IMR-90 (cell line): ENCODE measurements around the gene PYROXD2. TPM values are rescaled to one million over a fixed set of nuclear protein-coding genes. Genes with fewer than 3 reads are reported as not detected.

Experiments used
- ATAC-seq: fragments of 200-7000 bp; cut with Tn5 transposase; 2 replicates; pipeline ENCODE4 v1.9.1; 2020; ENCODE audit warnings: low read depth, mild to moderate bottlenecking, moderate library complexity
- BruUV-seq: library from RNA; stranded (reverse); fragments of 400-500 nt; replicated peaks from 2 replicates; lab custom pipeline; 2021; lab: Mats Ljungman, UMichigan
- CTCF ChIA-PET: fragments of 300-600 bp; formaldehyde crosslinking; extraction: SDS; loops from one replicate; lab custom pipeline; 2021; ENCODE audit warnings: antibody characterized with exemption; lab: Yijun Ruan, JAX
- POLR2A ChIA-PET: fragments of 300-600 bp; sonication (Branson Sonifier 250); formaldehyde crosslinking; loops from one replicate; lab custom pipeline; 2022; ENCODE audit warnings: antibody characterized with exemption; ENCODE audit not compliant: unreplicated experiment; lab: Charles Lee
- DNase-seq: peaks from one replicate; pipeline ENCODE4 v3.0.0; 2013
- H2AFZ ChIP-seq: replicated peaks from 2 replicates; pipeline ENCODE3; 2013; ENCODE audit warnings: low read length, mild to moderate bottlenecking; ENCODE audit not compliant: poor library complexity
- H2AK5ac ChIP-seq: 2 replicates; pipeline ENCODE4 v1.6.1; 2013; ENCODE audit warnings: low read depth, low read length, inconsistent platforms
- H2AK9ac ChIP-seq: replicated peaks from 2 replicates; pipeline ENCODE3; 2013; ENCODE audit warnings: mild to moderate bottlenecking, low read depth, low read length, moderate library complexity; ENCODE audit not compliant: poor library complexity
- H2BK120ac ChIP-seq: 2 replicates; pipeline ENCODE4 v1.6.1; 2013; ENCODE audit warnings: low read depth, low read length, inconsistent platforms
- H2BK15ac ChIP-seq: 3 replicates; pipeline ENCODE4 v1.6.1; 2013; ENCODE audit warnings: low read depth, low read length, inconsistent platforms
- H2BK20ac ChIP-seq: 2 replicates; pipeline ENCODE4 v1.6.1; 2013; ENCODE audit warnings: low read depth, mild to moderate bottlenecking, inconsistent platforms, low read length, moderate library complexity
- H2BK5ac ChIP-seq: 2 replicates; pipeline ENCODE4 v1.6.1; 2013; ENCODE audit warnings: mild to moderate bottlenecking, low read depth, low read length, inconsistent platforms; ENCODE audit not compliant: poor library complexity, severe bottlenecking
- H3K14ac ChIP-seq: replicated peaks from 2 replicates; pipeline ENCODE4 v1.6.1; 2013; ENCODE audit warnings: low read depth, low read length, inconsistent platforms
- H3K18ac ChIP-seq: 2 replicates; pipeline ENCODE4 v1.6.1; 2013; ENCODE audit warnings: low read depth, low read length, control low read depth
- H3K23ac ChIP-seq: 2 replicates; pipeline ENCODE4 v1.6.1; 2013; ENCODE audit warnings: low read depth, low read length, inconsistent platforms
- H3K27ac ChIP-seq: 2 replicates; pipeline ENCODE4 v1.5.1; 2013; ENCODE audit warnings: mild to moderate bottlenecking, control low read depth, low read length; ENCODE audit not compliant: insufficient read depth
- H3K27me3 ChIP-seq: 2 replicates; pipeline ENCODE4 v1.6.1; 2013; ENCODE audit warnings: low read length; ENCODE audit not compliant: control insufficient read depth, insufficient read depth
- H3K36me3 ChIP-seq: 2 replicates; pipeline ENCODE4 v1.6.1; 2013; ENCODE audit warnings: low read length, mixed read lengths; ENCODE audit not compliant: control insufficient read depth, insufficient read depth
- H3K4ac ChIP-seq: 2 replicates; pipeline ENCODE4 v1.6.1; 2013; ENCODE audit warnings: low read depth, low read length, inconsistent platforms
- H3K4me1 ChIP-seq: 2 replicates; pipeline ENCODE4 v1.6.1; 2013; ENCODE audit warnings: low read length, mixed read lengths; ENCODE audit not compliant: control insufficient read depth, insufficient read depth
- H3K4me2 ChIP-seq: 2 replicates; pipeline ENCODE4 v1.6.1; 2013; ENCODE audit warnings: low read depth, mild to moderate bottlenecking, control low read depth, low read length, moderate library complexity
- H3K4me3 ChIP-seq: 2 replicates; pipeline ENCODE4 v1.5.1; 2013; ENCODE audit warnings: low read depth, mild to moderate bottlenecking, control low read depth, low read length, moderate library complexity; ENCODE audit not compliant: insufficient read depth
- H3K56ac ChIP-seq: 2 replicates; pipeline ENCODE4 v1.6.1; 2013; ENCODE audit warnings: low read length, inconsistent platforms; ENCODE audit not compliant: insufficient read depth; ENCODE audit errors: extremely low read depth
- H3K79me1 ChIP-seq, 2 experiments: 2 replicates each; pipeline ENCODE4 v1.6.1; 2013; ENCODE audit warnings: low read length in 2 of 2, inconsistent platforms in 1 of 2, low read depth in 1 of 2
- H3K9ac ChIP-seq: 2 replicates; pipeline ENCODE4 v1.6.1; 2013; ENCODE audit warnings: low read depth, low read length, control low read depth
- H3K9me1 ChIP-seq: 2 replicates; pipeline ENCODE4 v1.6.1; 2013; ENCODE audit warnings: low read length, inconsistent platforms; ENCODE audit not compliant: insufficient read depth
- H3K9me3 ChIP-seq: 2 replicates; pipeline ENCODE4 v1.6.1; 2013; ENCODE audit warnings: low read length; ENCODE audit not compliant: control insufficient read depth, insufficient read depth
- H4K20me1 ChIP-seq: 2 replicates; pipeline ENCODE4 v1.6.1; 2013; ENCODE audit warnings: low read length, inconsistent platforms; ENCODE audit not compliant: insufficient read depth
- H4K5ac ChIP-seq: 2 replicates; pipeline ENCODE4 v1.6.1; 2013; ENCODE audit warnings: mild to moderate bottlenecking, low read depth, low read length, control low read depth
- H4K8ac ChIP-seq, 2 experiments: 2 replicates each; pipeline ENCODE4 v1.6.1; 2013; ENCODE audit warnings: low read depth in 2 of 2, low read length in 2 of 2, control low read depth in 1 of 2, inconsistent platforms in 1 of 2
- H4K91ac ChIP-seq: 2 replicates; pipeline ENCODE4 v1.6.1; 2013; ENCODE audit warnings: low read depth, low read length, inconsistent platforms; ENCODE audit not compliant: insufficient read depth
- FOS ChIP-seq: fragments of 150-350 bp; IDR thresholded peaks from 2 replicates; pipeline ENCODE4 v1.6.1; 2016; ENCODE audit warnings: low read depth, low read length
- MAZ ChIP-seq: IDR thresholded peaks from 2 replicates; pipeline ENCODE4 v1.6.1; 2012; ENCODE audit warnings: low read depth, mild to moderate bottlenecking, low read length, improper control_type of control experiment, moderate library complexity, borderline replicate concordance
- NFE2L2 ChIP-seq: fragments of 150-350 bp; IDR thresholded peaks from 2 replicates; pipeline ENCODE4 v1.6.1; 2016; ENCODE audit warnings: low read depth, mild to moderate bottlenecking, low read length
- POLR2A ChIP-seq: IDR thresholded peaks from 2 replicates; pipeline ENCODE4 v1.6.1; 2012; ENCODE audit warnings: mild to moderate bottlenecking, low read depth, low read length
- RAD21 ChIP-seq: IDR thresholded peaks from 2 replicates; pipeline ENCODE4 v1.6.1; 2012; ENCODE audit warnings: low read length, improper control_type of control experiment
- RCOR1 ChIP-seq: IDR thresholded peaks from 2 replicates; pipeline ENCODE4 v1.6.1; 2012; ENCODE audit warnings: mild to moderate bottlenecking, low read length, improper control_type of control experiment; ENCODE audit not compliant: insufficient replicate concordance
- RFX5 ChIP-seq: IDR thresholded peaks from 2 replicates; pipeline ENCODE4 v1.8.0; 2012; ENCODE audit warnings: low read depth, mild to moderate bottlenecking, low read length, moderate library complexity
- WGBS, 2 experiments: methylation state at CpG; one replicate each; pipeline versions ENCODE4 v1.1.5 to v1.1.7; 2013; ENCODE audit warnings: missing lambda C conversion rate in 2 of 2; ENCODE audit not compliant: insufficient read length in 1 of 2; ENCODE audit errors: extremely low coverage in 2 of 2; 5-methylcytosine and 5-hydroxymethylcytosine counted together
- dilution Hi-C: fragments of 300-500 bp; cut with HindIII; formaldehyde crosslinking; loops from one replicate; pipeline ENCODE4 v1.14.3; 2018; ENCODE audit warnings: low sequenced_read_pairs; ENCODE audit not compliant: unreplicated experiment
- in situ Hi-C: fragments of 300-500 bp; cut with MboI; formaldehyde crosslinking; loops from 3 replicates; pipeline ENCODE4 v1.14.3; 2019; ENCODE audit warnings: low sequenced_read_pairs, inconsistent platforms, mixed read lengths
- intact Hi-C: fragments of 100-400 bp; cut with micrococcal nuclease; formaldehyde crosslinking; loops from 2 replicates; pipeline ENCODE4 v1.10.0; 2022
- polyA plus RNA-seq, 3 experiments: library from polyadenylated mRNA; depleted of rRNA; stranded (reverse); fragments of >200 nt; gene quantifications; 2 replicates each; pipeline ENCODE4 v1.2.3, GENCODE V29; 2012; ENCODE audit warnings: low replicate concordance in 1 of 3
- total RNA-seq: library from RNA; depleted of rRNA; stranded (reverse); fragments of >200 nt; gene quantifications from 2 replicates; pipeline ENCODE4 v1.2.3, GENCODE V29; 2012

PYROXD2 gene
- total and polyA plus RNA-seq, 2 of the 4 experiments (the other 2 are of a cell fraction): 6.5 to 16.3 TPM

GRCh38 chr10:98390406-98390805 is 24.6 kb downstream of the PYROXD2 start:
- Histone ChIP-seq H3K56ac (no peak overlapping the region), H2BK15ac (no peak overlapping the region), H3K27me3 (no peaks in the 10 kb centered on the region), H3K4me2 (no peak overlapping the region), H3K4ac (no peak overlapping the region), H3K27ac (no peak overlapping the region), H4K8ac (no peak overlapping the region), H2AFZ (no peak overlapping the region), H4K20me1 (no peaks in the 10 kb centered on the region), H4K5ac (no peak overlapping the region), H3K4me1 (peaks cover 5% of the 10 kb centered on the region; the same call in 1 of the 2 replicates), H2AK9ac (no peak overlapping the region), H3K9me1 (peaks cover 4% of the 10 kb centered on the region; the same call in 1 of the 2 replicates), H2AK5ac (no peak overlapping the region; the same call in 1 of the 2 replicates), H3K18ac (no peak overlapping the region), H3K23ac (no peak overlapping the region), H3K79me1 (no peaks in the 10 kb centered on the region), H2BK120ac (no peak overlapping the region), H4K91ac (no peak overlapping the region), H3K4me3 (no peak overlapping the region), H2BK5ac (no peak overlapping the region), H2BK20ac (no peak overlapping the region), H3K36me3 (peaks cover 19% of the 10 kb centered on the region; the same call in 1 of the 2 replicates), H3K9ac (no peak overlapping the region), H3K9me3 (no peaks in the 10 kb centered on the region), H3K14ac (no peak overlapping the region)
- no TSS peak for BruUV-seq
- intact Hi-C loops: no loop called here
- CTCF ChIA-PET: no interaction called here
- ATAC-seq (no peak), DNase-seq (no peak)
- no CpG with 5 or more reads among the region's 4 CpGs for WGBS, 2 experiments
- in situ Hi-C loops: loop anchor here (5.0 kb wide), 1 partner anchor 143 kb away; no protein-coding TSS in a partner anchor
- POLR2A ChIA-PET: no interaction called here
- dilution Hi-C loops: no loop called here
- no peak for TF ChIP-seq MAZ
- no peak for TF ChIP-seq POLR2A
- TF ChIP-seq RCOR1: no peak
- TF ChIP-seq NFE2L2: no peak
- TF ChIP-seq FOS: no peak
- no peak for TF ChIP-seq RAD21
- no peak for TF ChIP-seq RFX5
